ENCODE measurements around the gene CAND2. TPM values are rescaled to one million over a fixed set of nuclear protein-coding genes. Genes with fewer than 3 reads are reported as not detected.

Gene CAND2
- total and polyA plus RNA-seq, 7 donors, result 0.60 to 24.9 (median 12.5) TPM; not detected in 1

GRCh38 chr3:12798559-12799179, 2.2 kb downstream of the CAND2 start:
- WGBS, 2 donors, result 70 to 81% methylated on average over 12 of the region's 12 CpGs
- no peak for DNase-seq
- Histone ChIP-seq H3K27me3 (no peaks in the 10 kb centered on the region), H3K9me3 (no peaks in the 10 kb centered on the region), H3K36me3 (peaks cover 0 to 6% (median 3%) of the 10 kb centered on the region in 4 donors), H3K27ac (peak overlapping the region; percentile 90 to 91 (median 90)), H3K4me1 (peaks cover 0 to 18% (median 15%) of the 10 kb centered on the region in 4 donors), H3K4me3 (no peak overlapping the region)
- intact Hi-C loops (cut with DNase I), result loop anchor here (5.0 kb wide), 1 partner anchor 44 kb away; the partner anchor contains the start of gene RPL32
- TF ChIP-seq CTCF (IDR thresholded peaks at IDR 0.05) (no peak), POLR2AphosphoS5 (IDR thresholded peaks at IDR 0.05) (no peak), POLR2A (IDR thresholded peaks at IDR 0.05) (no peak), EP300 (IDR thresholded peaks at IDR 0.05) (no peak)

- intact Hi-C loops (cut with DNase I), result loop anchor here (5.0 kb wide), 1 partner anchor 43 kb away; the partner anchor contains the start of gene RPL32
- peak overlapping the region in 3 of 4 donors; percentile 90 to 91 (median 91) for H3K27ac ChIP-seq
- no peak for DNase-seq
- WGBS, 2 donors, result 88 to 91% methylated on average over 7 of the region's 7 CpGs
- no peaks in the 10 kb centered on the region for H3K27me3 ChIP-seq
- TF ChIP-seq POLR2AphosphoS5 (IDR thresholded peaks at IDR 0.05) (no peak), EP300 (IDR thresholded peaks at IDR 0.05) (no peak), CTCF (IDR thresholded peaks at IDR 0.05) (peak in 1 of 4 experiments; percentile 9), POLR2A (IDR thresholded peaks at IDR 0.05) (no peak)
- peaks cover 0 to 18% (median 15%) of the 10 kb centered on the region in 4 donors for H3K4me1 ChIP-seq
- peaks cover 0 to 16% (median 6%) of the 10 kb centered on the region in 4 donors for H3K36me3 ChIP-seq
- H3K4me3 ChIP-seq, result no peak overlapping the region
- no peaks in the 10 kb centered on the region for H3K9me3 ChIP-seq
Observed at GRCh38 chr3:12799525-12800440, 3.3 kb downstream of the CAND2 start.

- Histone ChIP-seq H3K4me3 (no peak overlapping the region), H3K27ac (no peak overlapping the region), H3K36me3 (peaks cover 0 to 45% (median 6%) of the 10 kb centered on the region in 4 donors), H3K9me3 (no peaks in the 10 kb centered on the region), H3K27me3 (no peaks in the 10 kb centered on the region), H3K4me1 (peaks cover 0 to 5% (median 0%) of the 10 kb centered on the region in 4 donors)
- intact Hi-C loops (cut with DNase I), result no loop called here
- DNase-seq, result no peak
- no peak for TF ChIP-seq POLR2A (IDR thresholded peaks at IDR 0.05)
- no peak for TF ChIP-seq CTCF (IDR thresholded peaks at IDR 0.05)
- TF ChIP-seq EP300 (IDR thresholded peaks at IDR 0.05), result no peak
- no peak for TF ChIP-seq POLR2AphosphoS5 (IDR thresholded peaks at IDR 0.05)
- 94 to 96% methylated on average over 12 of the region's 12 CpGs for WGBS, 2 donors
Observed at GRCh38 chr3:12803371-12803770, 6.9 kb downstream of the CAND2 start.

- WGBS, 2 donors, result 95 to 96% methylated on average over 9 of the region's 9 CpGs
- DNase-seq, result no peak
Observed at GRCh38 chr3:12807066-12807465, 10.6 kb downstream of the CAND2 start.

More at GRCh38 chr3:12807066-12807465, 10.6 kb downstream of the CAND2 start:
- H3K9me3 ChIP-seq, result no peaks in the 10 kb centered on the region
- no peaks in the 10 kb centered on the region for H3K27me3 ChIP-seq
- H3K36me3 ChIP-seq, result peaks cover 0 to 45% (median 6%) of the 10 kb centered on the region in 4 donors
- intact Hi-C loops (cut with DNase I), result no loop called here
- H3K27ac ChIP-seq, result no peak overlapping the region
- TF ChIP-seq CTCF (IDR thresholded peaks at IDR 0.05) (no peak), EP300 (IDR thresholded peaks at IDR 0.05) (no peak), POLR2AphosphoS5 (IDR thresholded peaks at IDR 0.05) (no peak), POLR2A (IDR thresholded peaks at IDR 0.05) (no peak)
- peaks cover 0 to 20% (median 16%) of the 10 kb centered on the region in 4 donors for H3K4me1 ChIP-seq
- no peak overlapping the region for H3K4me3 ChIP-seq
